ENCODE results near the gene PRKCE.

The PRKCE gene

GRCh38 chr2:45765007-45765727, 113.7 kb downstream of the PRKCE start:
- TF ChIP-seq CTCF (IDR thresholded peaks at IDR 0.05; ENCODE audit: low read depth, low read length) = no peak
- DNase-seq (ENCODE audit: extremely low read depth, low read depth) = no peak

- no peak for DNase-seq (ENCODE audit: extremely low read depth, low read depth)
- TF ChIP-seq CTCF (IDR thresholded peaks at IDR 0.05; ENCODE audit: low read depth, low read length) = no peak
These were observed 114.3 kb downstream of the PRKCE start for GRCh38 chr2:45765728-45766254.

- no peak for DNase-seq (ENCODE audit: extremely low read depth, low read depth)
- no peak for TF ChIP-seq CTCF (IDR thresholded peaks at IDR 0.05; ENCODE audit: low read depth, low read length)
These were observed 116.7 kb downstream of the PRKCE start for GRCh38 chr2:45768208-45768607.

- no peak for TF ChIP-seq CTCF (IDR thresholded peaks at IDR 0.05; ENCODE audit: low read depth, low read length)
- DNase-seq (ENCODE audit: extremely low read depth, low read depth) = no peak
These were observed 117.6 kb downstream of the PRKCE start for GRCh38 chr2:45769056-45769455.

- TF ChIP-seq CTCF (IDR thresholded peaks at IDR 0.05; ENCODE audit: low read depth, low read length) = no peak
- DNase-seq (ENCODE audit: extremely low read depth, low read depth) = no peak
These were observed 118.5 kb downstream of the PRKCE start for GRCh38 chr2:45769854-45770576.

GRCh38 chr2:45770811-45771210, 119.3 kb downstream of the PRKCE start:
- DNase-seq (ENCODE audit: extremely low read depth, low read depth) = no peak
- TF ChIP-seq CTCF (IDR thresholded peaks at IDR 0.05; ENCODE audit: low read depth, low read length) = no peak

GRCh38 chr2:45771261-45771660, 119.8 kb downstream of the PRKCE start:
- no peak for DNase-seq (ENCODE audit: extremely low read depth, low read depth)
- no peak for TF ChIP-seq CTCF (IDR thresholded peaks at IDR 0.05; ENCODE audit: low read depth, low read length)

All from AG09319 (cell line).